DMS53 treated with DMSO at 0.1 percent for 48 hours (cell line): Measurements from ENCODE around the gene DYNLRB1.
"Not testable (repeated sequence)": the region's sequence is repeated elsewhere in the genome, so short reads cannot be mapped to it uniquely, and the experiment has no call there.

ENCODE experiments used
- DNase-seq: peaks from one replicate; lab custom pipeline; 2025; ENCODE audit not compliant: unreplicated experiment; lab: John Stamatoyannopoulos, UW

DYNLRB1 gene

DNA sequence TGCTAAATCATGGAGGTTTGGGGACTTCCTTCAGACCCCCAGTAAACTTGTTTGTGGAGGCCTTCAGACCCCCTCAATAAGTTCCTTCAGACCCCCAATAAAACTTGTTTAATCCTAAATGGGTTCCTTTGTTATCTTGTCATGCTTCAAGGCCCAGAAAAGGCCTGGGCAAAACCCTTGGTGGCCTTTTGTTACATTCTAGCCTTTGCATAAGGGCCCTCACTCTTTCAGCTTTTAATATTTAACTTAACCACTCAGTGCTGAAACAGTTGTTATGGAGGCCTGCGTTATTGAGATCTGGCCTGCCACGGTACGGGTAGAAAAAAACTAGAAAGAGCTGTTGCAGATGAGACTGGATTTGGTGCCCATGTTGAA is 4.3 kb upstream of the DYNLRB1 start:
- peak; percentile 58 for DNase-seq

DNA sequence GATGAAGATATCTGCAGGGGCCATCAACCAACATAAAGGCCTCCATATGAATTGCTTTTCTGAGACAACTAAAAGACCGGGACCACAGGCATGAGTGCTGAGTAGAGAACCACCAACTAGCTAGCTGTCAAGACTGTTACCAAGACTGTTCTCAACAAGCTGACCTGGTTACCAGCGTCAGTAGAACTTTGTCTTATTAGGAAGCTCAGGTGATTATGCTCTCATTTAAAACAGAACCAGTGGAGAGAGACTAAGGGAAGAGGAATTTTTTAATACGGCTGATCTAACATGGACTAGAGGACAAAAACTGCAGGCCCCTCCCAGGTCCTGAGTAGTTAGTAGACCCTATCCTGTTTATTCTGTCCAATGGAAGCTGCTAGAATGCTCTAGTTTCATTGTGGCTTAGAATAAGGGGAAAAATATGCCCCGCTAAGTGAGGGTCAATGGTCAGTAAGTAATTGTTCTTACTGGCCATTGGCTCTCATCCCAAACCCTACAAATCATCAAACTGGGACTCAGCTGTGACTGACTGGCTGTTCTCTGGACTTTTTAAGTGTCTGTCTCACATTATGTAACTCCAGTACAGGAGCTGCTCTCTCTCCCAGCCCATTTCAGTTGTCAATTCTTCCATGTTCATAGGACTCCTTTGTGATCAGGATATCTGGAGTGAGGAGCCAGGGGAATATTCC is 3.8 kb upstream of the DYNLRB1 start:
- DNase-seq = no peak

DNA sequence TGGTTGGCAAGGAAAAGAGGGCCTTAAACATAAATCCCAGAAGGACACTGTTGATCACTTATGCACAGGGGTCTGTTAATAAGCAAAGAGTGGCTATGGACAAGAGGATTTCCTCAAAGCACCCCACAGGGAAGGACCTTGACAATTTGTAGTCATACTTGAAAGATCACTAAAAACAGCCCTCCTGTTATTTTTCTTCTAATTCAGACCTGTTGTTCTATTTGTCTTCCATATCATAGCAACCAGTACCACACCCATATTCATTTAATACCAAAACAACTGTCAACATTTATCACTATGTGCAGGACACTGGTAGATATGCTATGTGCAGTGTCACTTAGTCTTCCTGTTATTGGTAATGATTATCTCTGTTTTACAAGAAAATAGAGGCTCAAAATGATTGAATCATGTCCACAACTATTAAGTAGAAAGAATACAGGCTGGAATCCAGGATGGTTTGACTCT is 3.2 kb upstream of the DYNLRB1 start:
- DNase-seq = no peak

DNA sequence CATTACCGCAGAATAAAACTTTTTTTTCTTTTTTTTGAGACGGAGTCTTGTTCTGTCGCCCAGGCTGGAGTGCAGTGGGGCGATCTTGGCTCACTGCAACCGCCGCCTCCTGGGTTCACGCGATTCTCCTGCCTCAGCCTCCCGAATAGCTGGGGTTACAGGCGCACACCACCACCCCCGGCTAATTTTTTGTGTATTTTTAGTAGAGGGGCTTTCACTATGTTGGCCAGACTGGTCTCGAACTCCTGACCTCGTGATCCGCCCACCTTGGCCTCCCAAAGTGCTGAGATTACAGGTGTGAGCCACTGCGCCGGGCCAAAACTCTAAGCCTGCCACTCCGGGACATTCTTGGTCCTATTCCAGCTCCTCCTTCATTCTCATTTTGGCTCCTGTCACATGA is 2.2 kb upstream of the DYNLRB1 start:
- not testable (repeated sequence) for DNase-seq

DNA sequence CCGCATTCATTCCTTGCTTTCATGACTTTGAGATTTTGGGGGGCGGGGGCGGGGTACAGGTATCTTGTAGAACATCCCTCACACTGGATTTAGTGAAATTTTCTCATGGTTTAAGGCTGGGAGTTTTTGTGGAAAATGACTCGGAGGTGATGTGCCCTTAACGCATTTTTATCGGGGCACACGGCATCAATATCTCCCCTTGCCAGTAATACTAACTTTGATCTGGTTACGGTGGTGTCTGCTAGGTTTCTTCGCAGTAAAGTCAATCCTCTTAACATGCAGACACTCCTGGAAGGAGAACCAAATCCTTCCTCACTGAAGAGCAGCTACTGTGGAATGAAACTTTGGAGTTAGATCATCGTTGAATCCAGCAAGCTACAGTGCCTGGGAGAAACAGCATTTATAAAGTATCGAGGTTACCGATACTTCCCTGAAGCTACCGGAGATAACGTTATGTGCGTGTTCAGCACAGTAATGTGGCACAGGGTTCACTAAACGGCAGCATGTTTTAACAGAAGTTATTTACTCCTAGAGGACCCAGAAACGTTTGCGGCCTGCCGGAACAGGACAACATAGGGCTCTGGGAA is 1.2 kb upstream of the DYNLRB1 start:
- no peak for DNase-seq

DNA sequence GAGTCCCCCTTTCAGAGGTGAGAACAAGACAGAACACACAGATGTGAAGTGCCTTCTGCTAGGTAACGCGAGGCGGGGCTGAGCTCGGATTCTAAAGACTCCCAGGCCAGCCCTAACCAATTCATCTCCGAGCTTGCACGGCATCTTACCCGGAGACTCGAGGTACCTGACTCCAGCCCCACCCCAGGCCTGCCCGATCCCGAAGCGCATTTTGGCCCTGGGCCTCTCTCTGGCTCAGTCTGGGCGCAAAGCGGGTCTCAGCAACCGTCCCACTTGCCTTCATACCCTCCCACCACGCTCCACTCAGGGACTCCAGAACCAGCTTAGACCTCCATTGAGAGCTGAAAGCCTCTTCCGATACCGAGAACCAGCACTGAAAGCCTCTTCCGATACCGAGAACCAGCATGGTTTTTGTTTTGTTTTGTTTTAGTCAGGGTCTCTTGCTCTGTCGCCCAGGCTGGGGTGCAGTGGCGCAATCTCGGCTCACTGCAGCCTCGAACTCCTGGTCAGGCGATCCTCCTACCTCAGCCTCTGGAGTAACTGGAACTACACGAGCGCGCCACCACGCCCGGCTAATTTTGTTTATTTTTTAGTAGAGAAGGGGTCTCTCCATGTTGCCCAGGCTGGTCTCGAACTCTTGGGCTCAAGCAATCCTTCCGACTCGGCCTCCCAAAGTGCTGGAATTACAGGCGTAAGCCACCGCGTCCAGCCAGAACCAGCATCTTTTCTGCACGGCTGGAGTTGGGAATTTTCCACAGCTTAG is 557 bp upstream of the DYNLRB1 start:
- peak; percentile 82 for DNase-seq

DNA sequence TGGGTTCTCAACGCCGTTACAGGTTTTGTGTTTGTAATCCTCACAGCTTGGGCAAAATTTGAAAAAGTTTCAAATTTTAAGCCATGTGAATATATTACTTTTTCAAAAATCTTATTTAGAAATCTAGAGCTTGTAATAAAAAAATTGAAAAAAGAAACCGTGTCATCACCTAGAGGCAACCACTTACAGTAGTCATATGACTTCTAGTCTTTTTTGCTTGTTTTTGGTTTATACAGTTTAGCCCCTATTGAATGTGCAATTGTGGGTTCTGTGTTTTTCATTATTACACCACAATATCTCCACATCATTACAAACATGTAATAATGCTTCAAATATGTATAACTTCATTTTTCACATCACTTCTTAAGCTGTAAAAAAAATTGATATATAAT is 888 bp downstream of the DYNLRB1 start:
- no peak for DNase-seq

DNA sequence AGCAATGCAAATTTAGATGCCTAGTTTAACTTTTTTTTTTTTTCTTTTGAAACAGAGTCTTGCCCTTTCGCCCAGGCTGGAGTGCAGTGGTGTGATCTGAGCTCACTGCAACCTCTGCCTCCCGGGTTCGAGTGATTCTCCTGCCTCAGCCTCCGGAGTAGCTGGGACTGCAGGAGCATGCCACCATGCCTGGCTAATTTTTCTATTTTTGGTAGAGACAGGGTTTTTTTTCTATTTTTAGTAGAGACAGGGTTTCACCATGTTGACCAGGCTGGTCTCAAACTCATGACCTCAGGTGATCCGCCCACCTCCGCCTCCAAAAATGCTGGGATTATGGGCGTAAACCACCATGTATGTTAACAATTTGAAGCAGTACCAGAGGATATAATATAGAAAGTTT is 2.6 kb downstream of the DYNLRB1 start:
- not testable (repeated sequence) for DNase-seq

DNA sequence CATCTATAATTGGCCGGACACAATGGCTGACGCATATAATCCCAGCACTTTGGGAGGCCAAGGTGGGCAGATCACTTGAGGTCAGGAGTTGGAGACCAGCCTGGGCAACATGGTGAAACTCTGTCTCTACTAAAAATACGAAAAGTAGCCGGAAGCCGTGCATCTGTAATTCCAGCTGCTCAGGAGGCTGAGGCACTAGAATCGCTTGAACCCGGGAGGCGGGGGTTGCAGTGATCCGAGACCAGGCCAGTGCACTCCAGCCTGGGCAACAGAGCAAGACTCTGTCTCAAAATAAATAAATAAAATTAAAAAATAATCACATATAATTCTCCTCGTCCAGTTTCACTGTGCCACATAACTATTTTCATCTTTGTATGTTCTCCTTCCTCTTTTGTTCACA is 3.6 kb downstream of the DYNLRB1 start:
- not testable (repeated sequence) for DNase-seq

DNA sequence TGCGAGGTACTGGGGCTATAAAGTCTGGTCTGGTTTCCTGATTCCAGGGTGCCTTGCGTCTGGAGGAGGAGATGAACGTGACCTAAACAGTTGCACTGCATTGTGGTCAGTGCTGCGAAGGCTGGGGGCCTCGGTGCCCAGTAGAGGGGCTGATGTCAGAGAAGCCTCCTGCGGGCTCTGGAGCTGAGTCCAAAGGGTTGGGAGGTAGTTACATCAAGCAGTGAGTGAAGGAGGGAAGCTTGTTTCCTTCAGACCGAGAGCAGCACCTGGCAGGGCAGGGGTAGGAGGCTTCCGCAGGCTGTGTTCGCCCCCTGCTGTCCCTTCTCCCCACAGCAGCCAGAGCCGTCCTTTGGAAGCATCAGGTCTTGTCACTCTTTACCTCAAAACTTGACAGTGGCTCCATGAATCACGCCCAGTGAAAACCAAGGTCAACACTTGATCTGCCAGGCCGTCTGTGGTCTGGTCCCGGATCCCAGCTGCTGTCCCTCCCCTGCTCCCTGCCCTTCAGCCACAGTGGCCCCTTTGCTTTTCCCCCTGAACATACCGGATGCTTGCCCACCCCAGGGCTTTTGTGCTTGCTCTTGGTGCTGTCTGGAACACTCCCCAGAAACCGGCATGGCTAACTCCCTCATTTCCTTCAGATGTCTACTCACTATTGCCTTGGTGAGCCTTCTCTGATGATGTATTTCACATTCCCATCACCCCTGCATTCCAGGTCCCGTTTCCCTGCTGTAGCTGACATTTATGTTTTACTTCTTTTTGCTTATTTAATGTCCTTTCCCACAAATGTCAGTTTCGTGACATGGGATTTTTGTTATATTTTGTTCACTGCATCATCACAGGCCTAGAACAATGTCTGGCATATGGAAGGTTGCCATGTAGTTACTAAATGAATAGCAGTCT is 7.0 kb downstream of the DYNLRB1 start:
- peak; percentile 28 for DNase-seq

DNA sequence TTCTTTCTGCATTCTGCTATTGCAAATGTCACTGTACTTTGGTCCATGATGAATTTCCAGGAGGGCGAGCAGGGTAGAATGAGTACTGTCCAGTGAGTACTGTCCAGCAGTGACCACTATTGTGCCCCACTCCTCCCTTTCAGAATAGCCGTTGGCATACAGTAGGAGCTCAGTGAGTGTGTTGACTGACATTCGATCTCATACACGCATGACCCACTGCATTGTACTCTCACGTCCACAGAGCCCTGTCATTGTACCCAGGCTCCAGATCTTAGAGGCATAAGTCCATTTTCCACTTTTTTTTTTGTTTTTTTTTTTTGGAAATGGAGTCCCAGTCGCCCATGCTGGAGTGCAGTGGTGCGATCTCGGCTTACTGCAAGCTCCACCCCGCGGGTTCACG is 8.2 kb downstream of the DYNLRB1 start:
- DNase-seq = no peak

DNA sequence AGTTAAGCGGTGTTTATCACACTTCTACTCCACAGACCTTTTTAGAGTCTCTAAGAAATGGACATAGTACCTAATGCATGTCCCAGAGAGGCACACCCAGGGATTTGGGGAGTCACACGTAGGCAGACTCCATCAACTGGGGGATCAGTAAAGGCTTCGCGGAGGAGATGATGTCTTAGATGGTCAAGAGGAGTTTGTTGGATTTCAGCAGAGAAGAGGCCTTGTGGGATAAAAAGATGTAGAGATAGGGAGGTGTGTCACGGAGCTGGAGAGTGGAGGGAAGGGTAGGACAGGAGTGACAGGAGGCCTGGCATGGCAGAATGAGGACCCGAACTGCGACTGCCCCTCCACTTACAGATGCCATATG is 9.1 kb downstream of the DYNLRB1 start:
- no peak for DNase-seq

DNA sequence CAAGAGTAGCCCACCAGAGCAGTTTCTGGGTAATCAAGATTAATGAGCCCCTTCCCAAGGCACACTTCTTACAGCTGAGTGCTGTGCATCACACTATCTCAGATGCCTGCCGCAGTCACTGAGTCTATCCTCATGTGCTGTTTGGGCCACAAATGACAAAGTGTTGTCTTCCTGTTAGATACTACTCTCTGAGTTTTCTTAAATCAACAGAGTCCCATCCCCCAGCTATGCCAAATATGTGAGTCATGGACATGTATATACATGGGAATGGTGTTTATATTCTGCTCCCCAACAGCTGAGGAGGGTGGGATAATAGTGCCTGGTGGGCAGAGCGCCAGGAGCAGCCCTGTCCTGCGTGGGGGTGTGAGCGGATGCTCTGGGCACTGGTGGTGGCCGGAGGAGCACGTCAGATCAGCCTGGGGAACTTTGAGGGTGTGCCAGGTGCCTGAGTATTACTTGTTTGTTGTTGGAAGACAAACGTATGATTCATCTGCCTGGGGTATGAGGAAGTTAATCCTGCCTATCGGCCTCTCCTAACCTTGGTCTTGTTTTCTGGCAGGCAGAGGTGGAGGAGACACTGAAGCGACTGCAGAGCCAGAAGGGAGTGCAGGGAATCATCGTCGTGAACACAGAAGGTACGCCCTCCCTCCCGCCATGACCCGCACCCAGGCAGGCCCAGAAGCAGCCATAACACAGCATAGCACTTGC is 9.6 kb downstream of the DYNLRB1 start:
- DNase-seq = peak; percentile 97

DNA sequence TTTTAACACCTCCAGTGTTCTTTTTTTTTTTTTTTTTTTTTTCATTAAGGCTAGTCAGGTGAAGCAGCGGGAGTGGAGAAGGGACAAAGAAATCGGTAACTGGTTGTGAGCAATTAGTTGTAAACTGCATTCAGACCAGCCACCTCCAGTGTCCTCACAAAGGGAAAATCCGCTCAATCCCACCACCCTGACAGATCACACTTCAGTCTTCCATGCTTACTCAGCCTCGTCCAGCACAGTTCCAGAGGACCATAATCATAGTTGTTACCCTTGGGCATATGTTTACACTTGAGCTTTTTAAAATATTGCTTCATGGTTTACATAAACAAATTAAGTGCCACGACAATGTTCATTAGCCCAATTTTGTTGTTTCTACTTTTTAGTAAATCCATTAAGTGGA is 10.2 kb downstream of the DYNLRB1 start:
- DNase-seq = no peak

DNA sequence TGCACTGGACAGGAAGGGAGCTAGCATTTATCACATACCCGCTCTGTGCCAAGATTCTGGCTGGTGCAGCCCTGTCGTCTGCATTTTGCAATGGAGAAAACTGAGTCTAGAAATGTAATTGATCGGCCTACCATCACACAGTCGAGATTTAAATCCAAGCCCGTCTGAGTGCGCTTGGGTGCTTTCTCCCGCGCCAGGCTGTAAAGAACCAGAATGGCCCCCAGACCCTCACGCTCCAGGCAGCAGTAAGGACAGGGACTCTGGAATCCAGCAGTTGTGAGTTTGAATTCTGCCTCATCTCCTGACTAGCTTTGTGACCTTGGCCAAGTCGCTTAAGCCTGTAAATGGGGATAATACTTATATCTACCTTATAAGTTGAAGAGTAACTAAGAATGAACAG is 10.8 kb downstream of the DYNLRB1 start:
- DNase-seq = no peak

DNA sequence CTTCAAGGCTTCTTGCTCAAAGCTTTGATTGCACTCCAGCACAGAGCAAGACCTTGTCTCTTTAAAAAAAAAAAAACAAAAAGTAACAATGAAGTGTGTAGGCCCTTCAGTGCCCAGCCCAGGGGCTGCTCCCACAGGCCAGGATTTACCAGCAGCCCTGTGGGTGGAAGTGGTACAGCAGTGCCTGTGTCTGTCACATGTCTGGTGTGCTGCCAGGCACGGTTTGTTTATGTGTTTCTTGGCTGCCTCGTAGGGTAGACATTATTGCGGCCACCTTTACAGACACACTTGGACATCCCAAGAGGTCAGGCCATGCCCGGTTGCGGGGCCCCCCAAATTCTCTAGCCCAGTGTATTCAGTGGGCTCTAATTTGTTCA is 12.7 kb downstream of the DYNLRB1 start:
- DNase-seq = no peak

DNA sequence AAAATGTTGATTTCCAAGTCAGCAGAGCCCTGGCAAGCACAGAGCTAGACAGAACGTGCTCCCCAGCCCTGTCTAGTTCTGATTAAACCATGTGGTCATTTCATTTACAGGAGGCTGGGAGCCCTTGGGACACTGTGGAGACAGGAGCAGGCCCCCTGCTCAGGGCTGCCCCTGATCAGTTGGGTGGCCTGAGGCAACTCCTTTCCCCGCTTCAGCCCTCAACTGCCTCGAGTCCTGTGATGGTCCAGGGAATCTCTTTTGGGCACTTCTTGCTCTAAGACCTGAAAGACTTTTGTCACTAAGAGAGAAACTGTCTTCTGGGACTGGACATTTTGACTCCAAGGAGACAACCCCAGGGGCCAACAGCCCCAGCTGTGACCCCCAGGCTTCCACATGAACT is 13.5 kb downstream of the DYNLRB1 start:
- no peak for DNase-seq

DNA sequence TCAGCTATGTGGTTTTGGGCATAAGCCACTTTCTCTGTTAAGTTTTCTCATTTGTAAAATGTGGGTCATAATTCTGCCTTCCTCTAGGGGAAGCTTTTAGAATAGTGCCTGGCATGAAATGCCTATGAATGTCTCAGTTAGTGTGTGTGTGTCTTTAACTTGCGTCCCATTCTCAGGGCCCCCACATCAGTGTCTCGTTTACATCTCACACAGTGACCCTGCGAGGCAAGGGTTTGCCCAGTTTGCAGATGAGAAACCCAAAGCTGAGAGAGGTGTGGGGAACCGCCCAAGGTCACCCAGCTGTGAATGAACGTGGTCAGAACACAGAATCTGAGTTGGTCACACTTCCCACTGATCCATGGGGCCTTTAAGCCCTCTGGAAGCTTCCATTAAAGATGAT is 14.1 kb downstream of the DYNLRB1 start:
- DNase-seq = no peak

DNA sequence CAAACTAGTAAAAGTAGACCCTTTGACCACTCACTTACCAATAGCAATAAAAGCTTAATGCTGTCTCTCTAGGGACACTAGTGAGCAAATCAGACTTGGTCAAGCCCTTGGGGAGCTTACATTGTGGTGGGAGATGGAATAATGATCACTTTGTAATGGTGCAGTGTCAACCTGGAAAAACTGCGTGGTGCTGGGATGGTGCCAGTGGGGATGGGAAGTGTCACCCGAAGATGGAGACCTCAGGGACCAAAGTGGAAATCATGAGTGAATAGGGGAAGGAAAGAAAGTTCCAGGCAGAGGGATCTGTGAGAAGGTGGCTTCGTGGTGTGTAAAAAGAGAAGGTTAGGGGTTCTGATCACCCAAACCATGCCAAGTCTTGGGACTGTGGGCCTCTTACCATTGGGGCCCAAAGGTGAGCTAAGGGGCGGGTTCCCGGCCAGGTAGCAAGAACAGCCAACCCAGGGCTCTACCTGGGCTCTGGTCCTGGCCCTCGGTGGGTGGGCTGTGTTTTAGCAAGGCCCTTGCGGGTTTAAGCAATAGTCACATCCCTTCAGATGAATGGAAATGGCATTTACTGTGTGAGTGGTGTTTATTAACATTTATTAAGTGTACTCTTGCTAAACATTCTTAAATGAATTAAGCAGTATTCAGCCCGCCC is 15.5 kb downstream of the DYNLRB1 start:
- DNase-seq = no peak

DNA sequence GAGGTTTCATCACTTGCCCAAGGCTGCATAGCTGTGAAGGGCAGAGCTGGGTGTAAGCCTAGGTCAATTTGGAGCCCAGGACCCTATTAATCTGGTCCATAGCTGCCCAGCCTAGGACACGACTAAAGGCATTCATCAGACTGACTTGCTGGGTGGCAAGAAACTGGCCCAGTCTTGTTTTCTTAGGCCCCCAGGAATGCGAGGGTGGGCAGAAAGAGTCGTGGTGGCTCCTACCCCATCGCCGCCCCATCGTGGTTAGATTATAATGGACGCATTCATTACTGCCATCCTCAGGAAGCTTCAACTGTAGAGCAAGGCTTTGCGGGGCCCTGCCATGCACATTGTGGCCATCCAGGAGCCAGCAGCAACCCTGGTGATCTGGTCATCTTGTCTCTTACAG is 16.1 kb downstream of the DYNLRB1 start:
- DNase-seq = no peak
